ENCODE data around the gene SULF2.

The SULF2 gene

GRCh38 chr20:47682028-47682783 is 103.1 kb downstream of the SULF2 start:
- DNase-seq = no peak

GRCh38 chr20:47680804-47681529 is 104.3 kb downstream of the SULF2 start:
- no peak for DNase-seq

DNA sequence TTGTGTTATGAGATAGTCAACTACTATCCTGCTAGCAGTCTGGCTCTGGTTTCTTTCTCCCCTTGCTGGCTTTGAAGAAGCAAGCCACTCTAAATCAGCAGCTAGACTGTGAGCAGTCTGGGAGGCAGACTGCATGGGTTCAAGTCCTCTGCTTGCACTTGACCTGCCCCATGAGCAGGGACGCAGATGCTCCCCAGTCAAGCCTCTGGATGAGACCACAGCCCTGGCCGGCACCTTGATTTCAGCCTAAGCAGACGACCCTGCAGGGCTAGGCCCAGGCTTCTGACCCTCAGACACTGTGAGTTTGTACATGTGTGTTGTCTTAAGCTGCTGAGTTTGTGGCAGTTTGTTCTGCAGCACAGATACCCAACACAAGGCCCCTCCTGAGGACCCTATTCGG is 105.8 kb downstream of the SULF2 start:
- DNase-seq = no peak

DNA sequence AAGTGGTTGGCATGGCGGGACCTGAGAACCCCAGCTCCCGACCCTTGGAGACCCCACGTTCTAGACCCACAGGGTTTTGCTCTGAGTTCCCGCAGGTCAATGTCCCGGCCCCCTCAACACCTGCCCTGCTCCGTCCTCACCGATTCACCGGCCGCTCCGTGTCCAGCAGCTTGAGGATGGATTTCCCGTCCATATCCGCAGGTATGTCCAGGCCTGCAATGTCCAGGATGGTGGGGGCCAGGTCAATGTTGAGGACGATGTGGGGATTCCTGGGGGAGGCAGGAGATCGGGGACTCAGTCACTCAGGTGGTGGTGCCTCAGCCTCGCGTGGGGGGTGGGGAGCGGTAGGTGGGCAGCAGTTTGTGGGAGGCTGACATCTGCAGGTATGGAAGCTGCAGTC is 106.7 kb downstream of the SULF2 start:
- no peak for DNase-seq

- DNase-seq = peak; percentile 55
Observed at GRCh38 chr20:47677635-47678453, 107.4 kb downstream of the SULF2 start.

GRCh38 chr20:47676912-47677634 is 108.2 kb downstream of the SULF2 start:
- DNase-seq = no peak

GRCh38 chr20:47676219-47676721 is 109.0 kb downstream of the SULF2 start:
- no peak for DNase-seq

DNA sequence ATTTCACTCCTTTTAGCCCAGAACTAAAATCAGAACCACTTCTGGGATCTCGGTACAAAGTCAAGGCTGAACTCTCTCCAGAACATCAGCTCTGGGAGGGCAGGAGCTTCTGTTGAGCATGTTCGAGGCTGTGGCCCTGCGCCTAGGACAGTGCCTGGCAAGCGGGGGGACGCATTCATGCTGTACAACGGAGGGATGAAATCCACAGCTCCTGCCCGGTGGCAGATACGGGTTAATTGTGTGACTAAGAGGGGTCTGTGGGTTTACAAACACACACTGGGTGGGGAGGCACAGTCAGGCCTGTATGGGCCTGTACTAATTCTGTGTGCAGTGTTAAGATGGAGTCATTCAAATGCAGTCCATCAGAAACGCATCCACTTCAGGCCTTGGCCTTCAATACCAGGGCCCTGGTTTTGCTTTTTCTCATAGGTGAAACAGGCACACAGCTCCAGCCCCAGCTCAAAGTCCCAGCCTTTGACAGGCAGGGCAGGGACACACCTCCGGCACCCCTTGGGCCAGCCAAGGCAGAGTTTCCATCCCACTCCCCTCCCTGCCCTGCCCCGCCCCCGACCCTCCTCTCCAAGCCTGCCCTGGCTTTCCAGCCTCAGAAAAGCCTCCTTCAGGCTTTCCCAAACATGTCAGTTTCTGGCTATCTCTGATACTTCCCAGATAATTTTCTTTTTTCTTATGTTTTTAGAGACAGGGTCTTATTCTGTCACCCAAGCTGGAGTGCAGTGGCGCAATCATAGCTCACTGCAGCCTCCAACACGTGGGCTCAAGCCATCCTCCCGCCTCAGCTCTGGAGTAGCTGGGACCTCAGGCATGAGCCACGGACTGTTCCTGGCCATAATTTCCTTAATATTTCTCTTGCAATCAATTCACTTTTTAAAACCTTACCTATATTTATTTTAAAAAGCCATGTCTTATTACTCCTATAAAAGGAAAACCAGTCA is 109.8 kb downstream of the SULF2 start:
- no peak for DNase-seq

DNA sequence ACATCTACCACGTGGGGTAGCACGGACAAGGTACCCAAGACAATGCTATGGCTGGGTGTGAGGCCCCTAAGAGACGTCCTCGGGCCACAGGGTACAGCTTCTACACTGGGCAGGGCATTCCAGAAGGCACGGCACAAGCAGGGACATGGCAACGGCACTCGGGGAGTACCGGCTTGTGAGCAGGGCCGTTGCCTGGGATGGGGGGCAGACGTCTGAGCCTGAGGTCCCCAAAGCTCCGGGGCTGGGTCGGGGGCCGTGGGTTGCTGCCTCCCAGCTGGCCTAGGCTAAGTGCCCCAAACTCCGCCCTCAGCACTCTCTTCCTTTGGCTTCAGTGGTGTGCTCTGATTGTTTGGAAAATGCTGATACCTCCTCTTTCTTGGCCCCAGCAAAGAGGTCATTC is 110.6 kb downstream of the SULF2 start:
- DNase-seq = no peak

DNA sequence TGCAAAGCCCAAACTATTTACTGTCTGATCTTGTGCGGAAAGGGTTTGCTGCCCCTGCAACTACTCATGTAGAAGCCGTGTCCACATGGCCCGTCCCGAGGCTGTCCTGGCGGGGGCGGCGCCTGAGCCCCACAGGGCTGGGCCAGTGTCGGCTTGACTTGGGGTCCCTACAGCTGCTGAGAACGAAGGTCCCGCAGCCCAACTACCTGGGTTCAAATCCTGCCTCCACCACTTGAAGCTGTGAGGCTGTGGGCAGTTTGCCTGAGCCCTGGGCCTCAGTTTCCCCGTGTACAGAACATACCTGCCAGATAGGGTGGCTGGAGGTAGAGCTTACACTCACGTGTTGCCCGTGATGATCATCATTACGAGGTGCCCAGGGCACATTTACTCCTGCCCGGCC is 111.1 kb downstream of the SULF2 start:
- DNase-seq = no peak

- DNase-seq = no peak
Observed at GRCh38 chr20:47673671-47673955, 111.7 kb downstream of the SULF2 start.

- DNase-seq = no peak
Observed at GRCh38 chr20:47672886-47673670, 112.2 kb downstream of the SULF2 start.

- DNase-seq = no peak
Observed at GRCh38 chr20:47672166-47672565, 113.1 kb downstream of the SULF2 start.

DNA sequence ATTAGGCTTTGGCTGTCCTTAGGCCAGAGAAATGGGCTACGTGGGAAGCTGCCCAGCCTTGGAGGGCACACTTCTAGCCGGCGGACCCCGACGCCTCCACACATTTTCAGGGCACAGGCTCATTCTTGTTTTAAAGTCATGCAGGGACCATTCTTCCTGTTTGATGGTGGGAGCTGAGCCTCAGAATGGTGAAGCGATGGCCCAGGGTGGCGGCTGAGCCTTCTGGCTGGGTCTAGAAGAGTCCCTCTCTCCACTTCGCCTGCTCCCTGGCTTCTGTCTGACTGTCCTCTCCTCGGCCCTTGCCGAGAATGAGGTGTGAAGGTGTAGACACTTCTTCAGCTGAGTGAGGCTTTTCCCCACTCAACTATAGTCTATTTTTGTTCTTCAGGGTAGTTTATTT is 114.4 kb downstream of the SULF2 start:
- DNase-seq = no peak

DNA sequence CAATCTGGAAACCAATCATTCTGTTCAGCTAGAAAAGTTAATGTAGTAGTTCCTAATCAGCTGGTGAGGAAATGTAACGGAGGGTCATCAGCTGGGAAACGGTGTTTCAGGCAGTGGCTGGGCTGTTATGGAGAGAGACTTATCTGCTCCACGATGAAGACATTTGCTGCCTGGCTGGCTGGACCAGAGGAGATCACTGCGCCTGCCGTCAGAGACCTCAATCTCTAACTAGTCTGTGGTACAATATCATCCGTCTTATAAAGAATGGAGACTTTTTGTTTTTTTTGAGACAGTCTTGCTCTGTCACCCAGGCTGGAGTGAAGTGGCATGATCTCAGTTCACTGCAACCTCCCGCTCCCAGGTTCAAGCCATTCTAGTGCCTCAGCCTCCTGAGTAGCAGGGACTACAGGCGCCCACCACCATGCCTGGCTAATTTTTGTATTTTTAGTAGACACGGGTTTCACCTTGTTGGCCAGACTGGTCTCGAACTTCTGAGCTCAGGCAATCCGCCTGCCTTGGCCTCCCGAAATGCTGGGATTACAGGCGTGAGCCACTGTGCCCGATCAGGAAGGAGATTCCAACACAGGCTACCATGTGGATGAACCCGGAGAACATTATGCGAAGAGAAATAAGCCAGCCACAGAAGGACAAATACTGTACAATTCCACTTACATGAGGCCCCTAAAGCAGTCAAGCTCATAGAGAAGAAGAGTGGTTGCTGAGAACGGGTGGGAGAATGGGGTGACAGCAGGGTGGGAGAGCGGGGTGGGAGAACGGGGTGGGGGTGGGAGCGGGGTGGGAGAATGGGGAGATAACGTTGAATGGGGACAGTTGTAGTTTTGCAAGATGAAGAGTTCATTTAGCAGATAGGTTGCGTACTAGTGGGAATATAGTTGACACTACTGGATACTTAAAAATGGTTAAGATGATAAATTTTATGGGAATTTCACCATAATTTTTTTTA is 115.1 kb downstream of the SULF2 start:
- no peak for DNase-seq

DNA sequence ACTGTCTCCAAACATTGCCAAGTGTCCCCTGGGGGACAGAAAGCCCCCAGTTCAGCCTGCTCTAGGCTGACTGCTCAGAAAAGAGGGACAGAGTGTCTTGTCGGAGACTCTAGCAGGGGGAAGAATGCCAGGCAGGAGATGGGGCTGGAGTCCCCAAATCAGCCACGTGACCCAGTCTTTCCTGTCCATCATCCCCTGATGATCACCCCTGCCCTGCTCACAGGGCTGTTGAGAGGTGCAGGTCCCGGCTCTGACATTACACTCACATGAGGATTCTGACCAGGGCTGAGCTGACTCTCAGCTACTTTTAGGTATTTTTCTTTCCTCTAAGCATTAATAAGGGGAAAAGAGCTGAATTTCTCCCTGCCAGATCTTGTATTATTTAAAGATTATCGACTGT is 115.8 kb downstream of the SULF2 start:
- DNase-seq = no peak

- DNase-seq = no peak
Observed at GRCh38 chr20:47669152-47669425, 116.2 kb downstream of the SULF2 start.

DNA sequence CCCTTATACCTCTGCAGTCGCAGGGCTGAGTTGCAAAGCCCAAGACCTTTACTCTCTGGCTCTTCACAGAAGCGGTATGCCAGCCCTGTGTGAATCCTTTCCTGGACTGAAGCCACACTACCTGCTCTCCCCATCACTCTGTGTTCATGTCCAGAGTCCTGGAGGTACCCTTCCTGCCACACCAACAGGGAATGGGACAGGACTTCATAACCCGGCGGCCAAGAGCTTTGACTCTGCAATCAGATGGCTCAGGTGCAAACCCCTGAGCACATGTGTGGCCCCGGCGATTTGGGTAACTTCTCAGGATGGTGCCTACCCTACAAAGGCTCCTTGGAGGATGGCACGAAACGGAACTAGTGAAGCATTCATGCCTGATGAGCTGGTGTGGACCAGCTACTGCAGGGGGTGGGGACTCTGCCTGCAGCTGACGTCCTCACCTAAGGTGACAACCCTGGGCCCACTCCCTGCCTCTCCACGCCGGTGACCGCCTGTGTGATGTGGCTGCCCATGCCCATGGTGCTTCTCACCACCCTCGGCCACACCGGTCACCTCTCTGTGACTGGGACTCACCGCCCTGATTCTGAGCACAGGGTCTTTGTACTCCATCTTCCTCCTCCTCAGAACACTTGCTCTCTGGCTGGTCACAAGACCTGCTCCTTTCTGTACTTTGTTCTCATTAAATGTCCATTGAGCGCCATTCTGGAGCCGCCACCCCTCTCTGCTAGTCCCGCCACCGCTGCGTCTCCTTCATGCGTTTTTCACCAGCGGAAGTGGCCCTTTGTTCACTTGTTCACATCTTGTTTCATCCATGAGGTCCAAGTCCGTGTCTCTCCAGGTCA is 116.7 kb downstream of the SULF2 start:
- DNase-seq = no peak

Measured in OCI-M1 (cell line).